ENCODE data around the gene ZFP64. TPM values are rescaled to one million over a fixed set of nuclear protein-coding genes. Genes with fewer than 3 reads are reported as not detected.

The ZFP64 gene
- total RNA-seq, 4 donors from 2014 or later, result 5.4 to 23.4 (median 11.2) TPM

DNA sequence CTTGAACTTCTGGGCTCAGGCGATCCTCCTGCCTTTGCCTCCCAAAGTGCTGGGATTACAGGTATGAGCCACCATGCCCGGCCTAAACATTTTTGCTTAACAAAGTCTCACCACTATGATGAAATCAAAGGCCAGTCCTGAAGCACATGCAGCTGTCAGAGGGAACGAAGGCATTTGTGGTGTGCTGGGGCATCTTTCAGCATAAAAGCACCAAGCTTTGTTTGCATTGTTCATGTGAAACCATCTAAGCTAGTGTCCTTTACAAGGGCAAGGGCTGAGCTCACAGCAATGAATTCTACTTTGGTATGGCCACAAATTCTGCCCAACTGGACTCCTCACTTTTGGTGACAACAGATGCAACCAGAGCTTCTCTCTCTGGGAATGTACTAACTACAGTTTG lies 66.8 kb downstream of the ZFP64 start:
- intact Hi-C loops (cut with DNase I; ENCODE audit: low total_unique reads), result no loop called here
- H3K36me3 ChIP-seq, result no peaks in the 10 kb centered on the region
- TF ChIP-seq, protein P1, sequence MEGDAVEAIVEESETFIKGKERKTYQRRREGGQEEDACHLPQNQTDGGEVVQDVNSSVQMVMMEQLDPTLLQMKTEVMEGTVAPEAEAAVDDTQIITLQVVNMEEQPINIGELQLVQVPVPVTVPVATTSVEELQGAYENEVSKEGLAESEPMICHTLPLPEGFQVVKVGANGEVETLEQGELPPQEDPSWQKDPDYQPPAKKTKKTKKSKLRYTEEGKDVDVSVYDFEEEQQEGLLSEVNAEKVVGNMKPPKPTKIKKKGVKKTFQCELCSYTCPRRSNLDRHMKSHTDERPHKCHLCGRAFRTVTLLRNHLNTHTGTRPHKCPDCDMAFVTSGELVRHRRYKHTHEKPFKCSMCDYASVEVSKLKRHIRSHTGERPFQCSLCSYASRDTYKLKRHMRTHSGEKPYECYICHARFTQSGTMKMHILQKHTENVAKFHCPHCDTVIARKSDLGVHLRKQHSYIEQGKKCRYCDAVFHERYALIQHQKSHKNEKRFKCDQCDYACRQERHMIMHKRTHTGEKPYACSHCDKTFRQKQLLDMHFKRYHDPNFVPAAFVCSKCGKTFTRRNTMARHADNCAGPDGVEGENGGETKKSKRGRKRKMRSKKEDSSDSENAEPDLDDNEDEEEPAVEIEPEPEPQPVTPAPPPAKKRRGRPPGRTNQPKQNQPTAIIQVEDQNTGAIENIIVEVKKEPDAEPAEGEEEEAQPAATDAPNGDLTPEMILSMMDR (IDR thresholded peaks at IDR 0.05), result no peak
- no peak for TF ChIP-seq POLR2A (IDR thresholded peaks at IDR 0.05)
- DNase-seq, result no peak
- H3K27ac ChIP-seq, result no peak overlapping the region
- no peaks in the 10 kb centered on the region for H3K9me3 ChIP-seq
- no peak overlapping the region for H3K4me3 ChIP-seq
- H3K4me1 ChIP-seq, result no peaks in the 10 kb centered on the region
- H3K27me3 ChIP-seq, result no peaks in the 10 kb centered on the region

DNA sequence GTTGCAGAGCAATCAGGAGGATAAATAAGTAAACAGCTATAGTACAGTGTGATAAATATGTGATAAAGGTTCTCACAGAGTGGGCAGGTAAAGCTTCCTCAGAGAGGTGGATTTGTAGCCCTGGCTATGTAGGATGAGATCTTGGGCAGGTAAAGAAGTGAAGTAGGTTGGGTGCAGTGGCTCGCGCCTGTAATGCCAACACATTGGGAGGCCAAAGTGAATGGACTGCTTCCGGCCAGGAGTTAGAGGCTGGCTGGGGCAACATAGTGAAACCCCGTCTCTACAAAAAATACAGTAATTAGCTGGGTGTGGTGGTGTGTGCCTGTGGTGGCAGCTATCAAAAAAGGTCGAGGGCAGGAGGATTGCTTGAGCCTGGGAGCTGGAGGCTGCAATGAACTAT lies 72.9 kb downstream of the ZFP64 start:
- H3K27me3 ChIP-seq, result no peaks in the 10 kb centered on the region
- no peaks in the 10 kb centered on the region for H3K4me1 ChIP-seq
- TF ChIP-seq, protein P1 (IDR thresholded peaks at IDR 0.05), result no peak
- TF ChIP-seq POLR2A (IDR thresholded peaks at IDR 0.05), result no peak
- H3K9me3 ChIP-seq, result no peaks in the 10 kb centered on the region
- DNase-seq, result no peak
- no peak overlapping the region for H3K4me3 ChIP-seq
- intact Hi-C loops (cut with DNase I; ENCODE audit: low total_unique reads), result no loop called here
- no peaks in the 10 kb centered on the region for H3K36me3 ChIP-seq
- no peak overlapping the region for H3K27ac ChIP-seq

DNA sequence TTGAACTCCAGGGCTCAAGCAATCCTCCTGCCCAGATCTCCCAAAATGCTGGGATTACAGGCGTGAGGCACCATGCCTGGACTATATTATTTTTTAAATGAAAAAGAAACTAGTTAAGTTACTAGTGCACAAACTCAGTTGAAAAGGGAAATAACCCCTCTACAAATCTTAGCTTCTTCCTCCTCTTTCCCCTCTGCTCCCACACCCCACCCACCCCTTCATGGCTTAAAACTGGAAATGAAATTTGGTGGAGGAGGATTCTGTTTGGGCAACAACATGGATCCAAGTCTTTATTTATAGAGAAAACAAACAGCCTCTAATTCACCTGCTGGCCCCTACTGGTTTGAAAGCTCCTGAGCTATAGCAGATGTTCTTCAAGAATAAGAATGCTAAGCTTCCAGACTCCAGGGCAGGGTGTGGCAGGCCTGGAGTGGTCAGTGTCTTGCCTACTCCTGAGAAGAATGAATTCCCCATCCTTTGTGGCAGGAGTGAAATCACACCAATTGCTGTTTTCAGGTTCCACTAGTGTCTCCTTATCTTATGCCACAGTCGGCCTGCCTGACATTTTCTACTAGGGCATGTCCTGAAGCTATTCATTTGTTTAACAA lies 73.5 kb downstream of the ZFP64 start:
- Histone ChIP-seq H3K9me3 (no peaks in the 10 kb centered on the region), H3K27ac (no peak overlapping the region), H3K4me1 (no peaks in the 10 kb centered on the region), H3K4me3 (no peak overlapping the region), H3K27me3 (no peaks in the 10 kb centered on the region), H3K36me3 (no peaks in the 10 kb centered on the region)
- intact Hi-C loops (cut with DNase I; ENCODE audit: low total_unique reads), result no loop called here
- TF ChIP-seq POLR2A (IDR thresholded peaks at IDR 0.05), result no peak
- TF ChIP-seq, protein P1 (IDR thresholded peaks at IDR 0.05), result no peak
- no peak for DNase-seq

DNA sequence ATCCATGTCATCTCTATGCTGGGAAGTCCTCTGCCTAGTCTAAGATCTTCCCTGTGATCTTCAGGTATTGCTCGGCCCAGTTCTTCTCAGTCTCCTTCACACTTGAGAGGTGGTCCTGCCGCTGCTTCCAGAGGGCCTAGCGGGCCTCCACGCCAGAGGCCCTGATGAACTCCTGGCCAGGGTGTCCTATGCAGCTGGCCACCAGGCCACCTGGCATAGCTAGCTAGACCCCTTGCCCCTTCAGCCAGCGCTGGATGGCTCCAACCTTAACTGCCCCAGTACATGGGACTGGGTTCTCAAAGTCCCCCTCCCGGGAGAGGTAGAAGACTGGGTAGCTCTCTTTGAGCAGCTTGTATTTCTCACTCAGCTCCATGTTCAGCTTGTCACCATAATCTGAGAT lies 81.1 kb downstream of the ZFP64 start:
- Histone ChIP-seq H3K9me3 (no peaks in the 10 kb centered on the region), H3K36me3 (no peaks in the 10 kb centered on the region), H3K27ac (no peak overlapping the region), H3K4me1 (peaks cover 0 to 2% of the 10 kb centered on the region in 2 donors), H3K27me3 (peaks cover 4 to 5% of the 10 kb centered on the region in 2 donors), H3K4me3 (no peak overlapping the region)
- DNase-seq, result no peak
- intact Hi-C loops (cut with DNase I; ENCODE audit: low total_unique reads), result no loop called here
- TF ChIP-seq, protein P1 (IDR thresholded peaks at IDR 0.05), result no peak
- TF ChIP-seq POLR2A (IDR thresholded peaks at IDR 0.05), result no peak

DNA sequence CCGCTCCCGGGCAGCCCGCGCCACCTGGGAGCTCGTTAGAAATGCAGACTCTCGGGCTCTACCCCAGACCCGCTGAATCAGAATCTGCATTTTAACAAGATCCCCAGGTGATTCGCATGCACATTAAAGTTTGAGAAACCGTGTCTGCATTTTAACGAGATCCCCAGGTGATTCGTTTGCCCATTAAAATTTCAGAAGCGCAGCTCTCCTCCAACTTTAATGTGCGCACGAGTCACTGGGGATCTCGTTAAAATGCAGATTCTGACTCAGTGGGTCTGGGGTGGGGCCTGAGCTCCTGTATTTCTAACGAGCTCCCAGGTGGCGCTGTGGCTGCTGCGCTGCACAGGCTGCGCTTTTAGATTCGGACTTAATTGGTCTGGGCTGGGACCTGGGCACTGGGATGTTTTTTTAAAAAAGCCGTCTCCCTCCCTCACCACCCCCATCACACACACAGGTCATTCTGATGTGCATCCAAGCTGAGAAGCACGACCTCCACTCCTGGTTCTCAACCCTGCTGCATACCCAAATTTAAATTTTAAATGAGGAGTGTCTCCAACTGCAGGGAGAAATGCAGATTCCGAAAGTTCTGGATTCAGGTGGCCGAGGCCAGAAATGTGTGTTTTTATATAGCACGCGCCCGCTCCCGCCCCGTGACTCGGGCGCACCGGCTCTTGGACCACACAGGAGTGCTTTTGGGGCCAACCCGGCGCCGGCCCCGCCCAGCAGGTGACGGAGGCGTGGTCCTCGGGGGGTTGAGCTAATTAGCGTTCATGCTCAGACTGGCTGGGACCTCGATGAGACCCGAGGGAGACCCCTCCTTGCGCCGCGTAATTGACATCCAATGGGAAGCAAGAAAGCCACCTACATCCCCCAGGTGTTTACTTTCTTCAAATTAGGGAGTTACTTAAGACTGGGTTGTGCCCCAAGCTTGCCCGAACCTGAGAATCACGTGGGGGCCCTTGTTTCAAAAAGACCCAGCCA lies 85.8 kb downstream of the ZFP64 start:
- Histone ChIP-seq H3K27ac (no peak overlapping the region), H3K27me3 (peaks cover 8 to 10% of the 10 kb centered on the region in 2 donors), H3K9me3 (no peaks in the 10 kb centered on the region), H3K4me3 (peak overlapping the region; percentile 14 to 22), H3K36me3 (no peaks in the 10 kb centered on the region), H3K4me1 (peaks cover 0 to 16% of the 10 kb centered on the region in 2 donors)
- intact Hi-C loops (cut with DNase I; ENCODE audit: low total_unique reads), result no loop called here
- DNase-seq, result no peak
- no peak for TF ChIP-seq POLR2A (IDR thresholded peaks at IDR 0.05)
